ENCODE data around the gene KRT4. TPM values are rescaled to one million over a fixed set of nuclear protein-coding genes. Genes with fewer than 3 reads are reported as not detected.

Gene KRT4
- total and polyA plus RNA-seq, 12 donors: 0.06 to 6.2 (median 0.61) TPM; not detected in 8

- no peak for DNase-seq
- intact Hi-C loops (cut with DNase I): no loop called here
- H3K36me3 ChIP-seq (replicated peaks in 1 of 2): no peaks in the 10 kb centered on the region
- no peak overlapping the region for H3K27ac ChIP-seq
- TF ChIP-seq POLR2A (IDR thresholded peaks at IDR 0.05): no peak
- TF ChIP-seq, protein P1, sequence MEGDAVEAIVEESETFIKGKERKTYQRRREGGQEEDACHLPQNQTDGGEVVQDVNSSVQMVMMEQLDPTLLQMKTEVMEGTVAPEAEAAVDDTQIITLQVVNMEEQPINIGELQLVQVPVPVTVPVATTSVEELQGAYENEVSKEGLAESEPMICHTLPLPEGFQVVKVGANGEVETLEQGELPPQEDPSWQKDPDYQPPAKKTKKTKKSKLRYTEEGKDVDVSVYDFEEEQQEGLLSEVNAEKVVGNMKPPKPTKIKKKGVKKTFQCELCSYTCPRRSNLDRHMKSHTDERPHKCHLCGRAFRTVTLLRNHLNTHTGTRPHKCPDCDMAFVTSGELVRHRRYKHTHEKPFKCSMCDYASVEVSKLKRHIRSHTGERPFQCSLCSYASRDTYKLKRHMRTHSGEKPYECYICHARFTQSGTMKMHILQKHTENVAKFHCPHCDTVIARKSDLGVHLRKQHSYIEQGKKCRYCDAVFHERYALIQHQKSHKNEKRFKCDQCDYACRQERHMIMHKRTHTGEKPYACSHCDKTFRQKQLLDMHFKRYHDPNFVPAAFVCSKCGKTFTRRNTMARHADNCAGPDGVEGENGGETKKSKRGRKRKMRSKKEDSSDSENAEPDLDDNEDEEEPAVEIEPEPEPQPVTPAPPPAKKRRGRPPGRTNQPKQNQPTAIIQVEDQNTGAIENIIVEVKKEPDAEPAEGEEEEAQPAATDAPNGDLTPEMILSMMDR (IDR thresholded peaks at IDR 0.05): no peak
- H3K4me3 ChIP-seq: no peak overlapping the region
- 80 to 94% (median 90%) methylated on average over 2 of the region's 2 CpGs for WGBS, 4 donors
- no peaks in the 10 kb centered on the region for H3K4me1 ChIP-seq (replicated peaks in 1 of 2)
- H3K27me3 ChIP-seq: peaks cover 16% of the 10 kb centered on the region
- no peaks in the 10 kb centered on the region for H3K9me3 ChIP-seq (replicated peaks in 1 of 3)
These were observed 35.1 kb downstream of the KRT4 start for GRCh38 chr12:52778833-52779232.

- H3K4me3 ChIP-seq: no peak overlapping the region
- H3K27me3 ChIP-seq: peaks cover 16% of the 10 kb centered on the region
- no peak for DNase-seq
- intact Hi-C loops (cut with DNase I): no loop called here
- no peaks in the 10 kb centered on the region for H3K4me1 ChIP-seq (replicated peaks in 1 of 2)
- 86 to 98% (median 94%) methylated on average over 4 of the region's 4 CpGs; no CpG with 5 or more reads in 1 of the 4 donors for WGBS, 4 donors
- H3K36me3 ChIP-seq (replicated peaks in 1 of 2): no peaks in the 10 kb centered on the region
- no peak overlapping the region for H3K27ac ChIP-seq
- no peak for TF ChIP-seq POLR2A (IDR thresholded peaks at IDR 0.05)
- TF ChIP-seq, protein P1 (IDR thresholded peaks at IDR 0.05): no peak
- H3K9me3 ChIP-seq (replicated peaks in 1 of 3): no peaks in the 10 kb centered on the region
These were observed 36.4 kb downstream of the KRT4 start for GRCh38 chr12:52777566-52777965.

DNA sequence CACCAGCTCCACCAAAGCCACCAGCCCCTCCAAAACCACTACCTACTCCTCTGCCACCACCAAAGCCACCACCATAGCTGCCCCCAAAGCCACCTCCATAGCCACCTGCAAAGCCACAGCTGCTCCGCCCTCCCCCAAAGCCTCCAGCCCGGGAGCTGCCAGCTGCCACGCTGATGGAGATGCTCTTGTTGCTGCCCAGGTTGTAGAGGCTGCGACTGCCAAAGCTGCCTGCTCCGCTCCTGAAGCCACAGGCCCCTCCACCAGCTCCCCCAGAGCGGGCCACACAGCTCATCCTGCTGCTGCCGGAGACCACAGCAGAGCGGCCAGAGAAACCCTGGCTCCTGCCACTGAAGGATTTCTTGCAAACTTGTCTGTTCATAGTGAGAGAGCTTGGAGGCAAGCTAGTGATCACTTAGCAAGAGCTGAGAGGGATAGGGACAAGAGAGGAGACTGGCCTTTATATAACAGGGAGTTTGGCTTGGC lies 37.0 kb downstream of the KRT4 start, which contains the start of gene KRT76:
TSS of gene KRT76 (minus strand) at position 433 of the 483 bp plus-strand sequence. CDS start at position 379, 54 bp downstream.
- Histone ChIP-seq H3K4me1 (replicated peaks in 1 of 2) (no peaks in the 10 kb centered on the region), H3K36me3 (replicated peaks in 1 of 2) (no peaks in the 10 kb centered on the region), H3K27me3 (peaks cover 16% of the 10 kb centered on the region), H3K9me3 (replicated peaks in 1 of 3) (no peaks in the 10 kb centered on the region), H3K4me3 (no peak within 1 kb of the TSS), H3K27ac (no peak within 1 kb of the TSS)
- intact Hi-C loops (cut with DNase I): no loop called here
- TF ChIP-seq, protein P1 (IDR thresholded peaks at IDR 0.05): no peak
- no peak for TF ChIP-seq POLR2A (IDR thresholded peaks at IDR 0.05)
- 75 to 91% (median 86%) methylated on average over 7 to 8 of the region's 8 CpGs for WGBS, 4 donors
- no peak for DNase-seq

DNA sequence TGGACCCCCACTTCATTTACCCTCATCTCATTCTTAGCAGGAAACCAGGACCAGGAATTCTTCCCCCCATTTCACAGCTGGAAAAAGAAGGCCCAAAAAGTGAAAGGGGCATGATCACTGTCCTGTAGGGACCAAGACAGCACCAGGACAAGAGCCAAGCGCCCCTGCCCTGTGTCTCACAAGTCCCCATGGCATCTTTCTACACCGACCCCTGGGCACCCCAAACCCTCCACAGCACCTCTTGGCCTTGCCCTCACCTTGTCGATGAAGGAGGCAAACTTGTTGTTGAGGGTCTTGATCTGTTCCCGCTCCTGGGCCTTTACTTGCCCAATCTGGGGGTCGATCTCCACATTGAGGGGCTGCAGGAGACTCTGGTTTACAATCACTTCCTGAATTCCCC lies 37.5 kb downstream of the KRT4 start:
- DNase-seq: no peak
- H3K4me1 ChIP-seq (replicated peaks in 1 of 2): no peaks in the 10 kb centered on the region
- H3K36me3 ChIP-seq (replicated peaks in 1 of 2): no peaks in the 10 kb centered on the region
- peaks cover 16% of the 10 kb centered on the region for H3K27me3 ChIP-seq
- intact Hi-C loops (cut with DNase I): no loop called here
- 74 to 88% (median 83%) methylated on average over 5 of the region's 5 CpGs for WGBS, 4 donors
- no peak overlapping the region for H3K27ac ChIP-seq
- H3K9me3 ChIP-seq (replicated peaks in 1 of 3): no peaks in the 10 kb centered on the region
- TF ChIP-seq POLR2A (IDR thresholded peaks at IDR 0.05): no peak
- TF ChIP-seq, protein P1 (IDR thresholded peaks at IDR 0.05): no peak
- H3K4me3 ChIP-seq: no peak overlapping the region

All from adrenal gland (tissue), 12 donors.